KG1 (cell line): ENCODE data around the gene SESN2.
A peak's percentile ranks its signal among the peaks of the same experiment; 100 is the strongest.
"Not testable (repeated sequence)": the region's sequence is repeated elsewhere in the genome, so short reads cannot be mapped to it uniquely, and the experiment has no call there.

ENCODE experiments used
- DNase-seq: peaks from one replicate; lab custom pipeline; 2025; lab: John Stamatoyannopoulos, UW

The SESN2 gene

GRCh38 chr1:28288487-28288886 is 29.2 kb downstream of the SESN2 start:
- DNase-seq: no peak

- DNase-seq: no peak
Measured at GRCh38 chr1:28290851-28291250, 31.5 kb downstream of the SESN2 start.

GRCh38 chr1:28291711-28292110 is 32.4 kb downstream of the SESN2 start:
- DNase-seq: no peak

GRCh38 chr1:28295936-28296335 is 36.6 kb downstream of the SESN2 start:
- DNase-seq: no peak

GRCh38 chr1:28296401-28297261 is 37.3 kb downstream of the SESN2 start:
- DNase-seq: no peak

- DNase-seq: no peak
Measured at GRCh38 chr1:28297826-28298225, 38.5 kb downstream of the SESN2 start.

GRCh38 chr1:28298438-28298837 is 39.1 kb downstream of the SESN2 start:
- DNase-seq: no peak

GRCh38 chr1:28301368-28302174 is 42.3 kb downstream of the SESN2 start:
- no peak for DNase-seq

- no peak for DNase-seq
Measured at GRCh38 chr1:28302247-28302646, 42.9 kb downstream of the SESN2 start.

- DNase-seq: peak; percentile 50
Measured at GRCh38 chr1:28306301-28306949, 47.1 kb downstream of the SESN2 start.

GRCh38 chr1:28308750-28309149 is 49.4 kb downstream of the SESN2 start:
- no peak for DNase-seq

- no peak for DNase-seq
Measured at GRCh38 chr1:28309702-28310101, 50.4 kb downstream of the SESN2 start.

GRCh38 chr1:28313702-28314546 is 54.6 kb downstream of the SESN2 start:
- no peak for DNase-seq

GRCh38 chr1:28314547-28314941 is 55.2 kb downstream of the SESN2 start:
- no peak for DNase-seq

GRCh38 chr1:28317014-28317413 is 57.7 kb downstream of the SESN2 start:
- DNase-seq: no peak

- DNase-seq: no peak
Measured at GRCh38 chr1:28322194-28322593, 62.9 kb downstream of the SESN2 start.

GRCh38 chr1:28323720-28324119 is 64.4 kb downstream of the SESN2 start:
- no peak for DNase-seq

- DNase-seq: no peak
Measured at GRCh38 chr1:28326515-28326914, 67.2 kb downstream of the SESN2 start.

- DNase-seq: no peak
Measured at GRCh38 chr1:28326984-28327383, 67.7 kb downstream of the SESN2 start.

GRCh38 chr1:28327431-28327830 is 68.1 kb downstream of the SESN2 start:
- not testable (repeated sequence) for DNase-seq

GRCh38 chr1:28328228-28328648 is 68.9 kb downstream of the SESN2 start:
- no peak for DNase-seq
